ENCODE measurements around the gene KRT73.

- TF ChIP-seq EP300 (IDR thresholded peaks at IDR 0.05) (no peak), CTCF (IDR thresholded peaks at IDR 0.05) (no peak)
These were observed 15.0 kb downstream of the KRT73 start for GRCh38 chr12:52603314-52603713.
